GM12892 (cell line): ENCODE measurements around the gene TAS2R14.

Experiments
- POLR2A ChIP-seq: IDR thresholded peaks from 2 replicates; pipeline ENCODE4 v1.6.1; 2011; ENCODE audit warnings: low read depth, low read length, control low read depth
- POLR2AphosphoS5 ChIP-seq: IDR thresholded peaks from 2 replicates; pipeline ENCODE4 v1.6.1; 2011; ENCODE audit warnings: low read depth, low read length, control low read depth
- TAF1 ChIP-seq: IDR thresholded peaks from 2 replicates; pipeline ENCODE4 v1.6.1; 2011; ENCODE audit warnings: low read depth, mild to moderate bottlenecking, control low read depth, low read length, borderline replicate concordance

DNA sequence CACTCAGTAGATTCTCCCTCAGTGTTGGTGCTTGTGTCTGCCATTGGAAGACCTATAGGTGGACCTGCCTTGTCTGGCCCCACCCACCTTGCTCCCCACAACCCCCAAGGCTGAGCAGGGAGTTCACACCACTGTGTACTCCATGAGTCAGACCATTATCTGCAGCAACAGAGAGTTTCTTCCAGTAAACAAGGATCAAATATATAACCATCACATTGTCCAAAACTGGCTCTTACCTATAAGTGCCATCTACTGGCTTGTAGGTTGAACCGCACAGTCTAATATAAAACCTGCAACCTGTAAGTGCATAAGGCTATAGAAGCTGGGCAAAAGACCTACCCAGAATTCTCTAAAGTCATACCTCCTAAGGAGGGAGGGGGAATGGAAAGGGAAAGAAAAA lies 37.6 kb downstream of the TAS2R14 start:
- TF ChIP-seq POLR2A: no peak
- TF ChIP-seq POLR2AphosphoS5: no peak
- no peak for TF ChIP-seq TAF1
